K562 treated with DMSO at 1 percent for 12 hours (cell line): ENCODE data around the gene DGKK. TPM values are rescaled to one million over a fixed set of nuclear protein-coding genes. Genes with fewer than 3 reads are reported as not detected.

Experiments
- total RNA-seq: library from RNA; unstranded; fragments of 300-600 nt; gene quantifications from 2 replicates; pipeline ENCODE4 v1.2.3, GENCODE V29; 2022; ENCODE audit not compliant: insufficient read depth

The DGKK gene, protein sequence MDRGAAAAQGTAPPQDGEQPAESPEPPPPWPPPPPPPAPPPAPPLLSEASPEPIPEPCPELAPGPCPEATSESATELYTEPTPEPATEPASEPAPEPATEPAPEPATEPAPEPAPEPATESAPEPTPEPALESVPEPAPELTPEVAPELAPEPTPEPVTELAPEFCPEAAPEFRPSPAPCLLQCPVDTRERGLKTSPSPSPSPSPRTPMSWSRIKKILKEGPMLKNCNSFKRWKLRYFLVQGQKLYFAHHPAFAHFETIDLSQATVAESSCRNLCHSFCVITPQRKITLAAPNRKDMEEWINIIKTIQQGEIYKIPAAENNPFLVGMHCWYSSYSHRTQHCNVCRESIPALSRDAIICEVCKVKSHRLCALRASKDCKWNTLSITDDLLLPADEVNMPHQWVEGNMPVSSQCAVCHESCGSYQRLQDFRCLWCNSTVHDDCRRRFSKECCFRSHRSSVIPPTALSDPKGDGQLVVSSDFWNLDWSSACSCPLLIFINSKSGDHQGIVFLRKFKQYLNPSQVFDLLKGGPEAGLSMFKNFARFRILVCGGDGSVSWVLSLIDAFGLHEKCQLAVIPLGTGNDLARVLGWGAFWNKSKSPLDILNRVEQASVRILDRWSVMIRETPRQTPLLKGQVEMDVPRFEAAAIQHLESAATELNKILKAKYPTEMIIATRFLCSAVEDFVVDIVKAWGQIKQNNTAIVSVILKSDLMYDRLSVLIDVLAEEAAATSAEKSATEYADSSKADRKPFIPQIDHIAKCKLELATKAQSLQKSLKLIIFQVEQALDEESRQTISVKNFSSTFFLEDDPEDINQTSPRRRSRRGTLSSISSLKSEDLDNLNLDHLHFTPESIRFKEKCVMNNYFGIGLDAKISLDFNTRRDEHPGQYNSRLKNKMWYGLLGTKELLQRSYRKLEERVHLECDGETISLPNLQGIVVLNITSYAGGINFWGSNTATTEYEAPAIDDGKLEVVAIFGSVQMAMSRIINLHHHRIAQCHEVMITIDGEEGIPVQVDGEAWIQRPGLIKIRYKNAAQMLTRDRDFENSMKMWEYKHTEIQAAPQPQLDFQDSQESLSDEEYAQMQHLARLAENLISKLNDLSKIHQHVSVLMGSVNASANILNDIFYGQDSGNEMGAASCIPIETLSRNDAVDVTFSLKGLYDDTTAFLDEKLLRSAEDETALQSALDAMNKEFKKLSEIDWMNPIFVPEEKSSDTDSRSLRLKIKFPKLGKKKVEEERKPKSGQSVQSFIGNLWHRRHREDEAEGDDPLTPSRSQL
- not detected in 2 replicates for total RNA-seq

DNA sequence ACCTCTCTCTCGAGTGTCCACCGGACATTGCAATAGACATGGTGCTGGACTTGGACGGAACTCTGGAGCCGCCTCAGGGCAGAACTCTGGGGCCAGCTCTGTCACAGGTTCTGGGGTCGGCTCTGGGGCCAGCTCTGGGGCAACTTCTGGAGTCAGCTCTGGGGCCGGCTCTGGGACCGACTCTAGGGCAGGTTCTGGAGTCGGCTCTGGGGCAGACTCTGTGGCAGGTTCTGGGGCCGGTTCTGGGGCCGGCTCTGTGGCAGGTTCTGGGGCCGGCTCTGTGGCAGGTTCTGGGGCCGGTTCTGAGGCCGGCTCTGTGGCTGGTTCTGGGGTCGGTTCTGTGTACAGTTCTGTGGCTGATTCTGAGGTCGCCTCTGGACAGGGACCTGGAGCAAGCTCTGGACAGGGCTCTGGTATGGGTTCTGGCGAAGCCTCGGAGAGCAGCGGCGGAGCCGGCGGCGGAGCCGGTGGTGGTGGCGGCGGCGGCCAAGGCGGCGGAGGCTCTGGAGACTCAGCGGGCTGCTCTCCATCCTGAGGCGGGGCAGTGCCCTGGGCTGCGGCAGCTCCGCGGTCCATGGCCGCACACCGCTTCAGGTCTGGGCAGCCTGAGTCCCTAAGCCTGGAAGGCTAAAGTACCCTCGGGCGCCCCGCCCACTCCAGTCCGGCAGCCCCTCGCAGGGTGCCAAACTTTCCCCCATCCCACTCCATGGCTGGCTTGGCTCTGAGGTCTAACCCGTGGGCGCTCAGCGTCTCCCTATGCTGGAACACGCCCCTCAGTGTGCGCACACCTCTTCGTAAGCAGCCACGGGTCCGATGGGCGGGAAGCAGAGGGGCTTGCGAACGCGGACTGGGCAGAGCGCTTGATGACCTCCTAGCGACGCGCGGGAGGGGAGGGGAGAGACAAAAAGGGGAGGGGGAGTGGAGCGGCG is at the start of gene DGKK:
TSS of gene DGKK (minus strand) at position 723 of the 929 bp plus-strand sequence. CDS start at position 576, 147 bp downstream.

